K562 (cell line): ENCODE measurements around the gene TRAF1. TPM values are rescaled to one million over a fixed set of nuclear protein-coding genes. Genes with fewer than 3 reads are reported as not detected.

ENCODE experiments used
- CBX2 ChIP-seq: fragments of 200-600 bp; sonication (generic); IDR thresholded peaks from one replicate; pipeline ENCODE4 v1.6.1; 2012; ENCODE audit warnings: mild to moderate bottlenecking, low read length, inconsistent platforms; ENCODE audit not compliant: insufficient read depth, poor library complexity, severe bottlenecking
- CCAR2 ChIP-seq: fragments of 200-400 bp; formaldehyde crosslinking; IDR thresholded peaks from 2 replicates; pipeline ENCODE4 v1.6.1; 2017; ENCODE audit warnings: mild to moderate bottlenecking, low read depth, low read length
- ELF1 ChIP-seq: fragments of 200-800 bp; sonication (Bioruptor generic); IDR thresholded peaks from 2 replicates; pipeline ENCODE4 v1.6.1; 2016; ENCODE audit warnings: missing genetic modification characterization, missing compliant biosample characterization
- EP400 ChIP-seq: fragments of 450-650 bp; IDR thresholded peaks from 2 replicates; pipeline ENCODE4 v1.6.1; 2017; ENCODE audit warnings: antibody characterized with exemption, mild to moderate bottlenecking, moderate library complexity
- HNRNPL ChIP-seq: fragments of 200-400 bp; formaldehyde crosslinking; IDR thresholded peaks from 2 replicates; pipeline ENCODE4 v1.6.1; 2017; ENCODE audit warnings: low read depth, mild to moderate bottlenecking, low read length
- RBM14 ChIP-seq: fragments of 200-400 bp; formaldehyde crosslinking; IDR thresholded peaks from 2 replicates; pipeline ENCODE4 v1.6.1; 2018; ENCODE audit warnings: low read depth, mild to moderate bottlenecking, low read length, moderate library complexity, borderline replicate concordance; ENCODE audit not compliant: insufficient read depth
- SMARCE1 ChIP-seq: fragments of 450-650 bp; IDR thresholded peaks from 2 replicates; pipeline ENCODE4 v1.7.1; 2016; ENCODE audit warnings: mild to moderate bottlenecking
- ZNF239 ChIP-seq: fragments of 250-450 bp; sonication (Bioruptor Pico); IDR thresholded peaks from 2 replicates; pipeline ENCODE4 v1.4.0; 2020; ENCODE audit warnings: mild to moderate bottlenecking
- ZNF253 ChIP-seq: fragments of 250-450 bp; sonication (Bioruptor Pico); conservative IDR thresholded peaks from 2 replicates; pipeline ENCODE4 v1.6.1; 2021; ENCODE audit warnings: mild to moderate bottlenecking
- ZNF518B ChIP-seq: fragments of 250-450 bp; sonication (Bioruptor Pico); IDR thresholded peaks from 2 replicates; pipeline ENCODE4 v1.5.0; 2021; ENCODE audit warnings: mild to moderate bottlenecking, moderate library complexity
- ZNF707 ChIP-seq: fragments of 250-450 bp; sonication (Bioruptor Pico); conservative IDR thresholded peaks from 2 replicates; pipeline ENCODE4 v1.8.0; 2022; ENCODE audit warnings: inconsistent platforms, mild to moderate bottlenecking, moderate library complexity
- ZNF766 ChIP-seq: fragments of 200-800 bp; sonication (Bioruptor generic); conservative IDR thresholded peaks from 2 replicates; pipeline ENCODE4 v1.6.1; 2016; ENCODE audit warnings: missing genetic modification characterization, missing compliant biosample characterization
- polyA plus RNA-seq, 8 experiments: library from polyadenylated mRNA; depleted of rRNA in 4 of 8; stranded (reverse) in 5 of 8; unstranded in 3 of 8; fragments of >200 nt; fragmentation: Nextera tagmentation in 2 of 8; fragmentation: Illumina TruSeq in 1 of 8; extraction: Ambion mirVana in 2 of 8; extraction: Trizol in 1 of 8; gene quantifications; 2 replicates each; pipeline versions ENCODE4 v1.2.1 to v1.2.3, GENCODE V29; 2011 to 2014; ENCODE audit warnings: inconsistent platforms in 1 of 8, missing spikeins in 1 of 8
- total RNA-seq, 7 experiments: library from RNA; depleted of rRNA in 6 of 7; stranded (reverse); fragments of >200 nt in 6 of 7; fragmentation: Illumina TruSeq in 2 of 7; extraction: Trizol in 2 of 7; gene quantifications; 2 replicates each; pipeline versions ENCODE4 v1.2.1 to v1.2.3, GENCODE V29; 2011 to 2021; ENCODE audit warnings: low replicate concordance in 1 of 7
- TF ChIP-seq, protein P1 (sequence below), 2 experiments: IDR thresholded peaks; 2 replicates each; pipeline ENCODE4 v1.6.1; 2011; ENCODE audit warnings: borderline replicate concordance in 1 of 2, control low read depth in 1 of 2, low read depth in 1 of 2, low read length in 1 of 2, mild to moderate bottlenecking in 1 of 2, mixed read lengths in 1 of 2, moderate library complexity in 1 of 2; ENCODE audit not compliant: insufficient read depth in 1 of 2, insufficient read length in 1 of 2, poor library complexity in 1 of 2, severe bottlenecking in 1 of 2; ENCODE audit errors: extremely low read depth in 1 of 2
- TF ChIP-seq, protein P2 (sequence below): sonication (generic); formaldehyde crosslinking; IDR thresholded peaks from 2 replicates; pipeline ENCODE4 v1.9.0; 2022; ENCODE audit warnings: mild to moderate bottlenecking, missing genetic modification reagents

The TRAF1 gene
- total and polyA plus RNA-seq, 9 of the 15 experiments (the other 6 are each of a cell fraction or from before 2014, with no cell fraction given) = 0.01 to 1.1 (median 0.04) TPM; not detected in 2

GRCh38 chr9:120935383-120935857, 8.8 kb upstream of the TRAF1 start (continued):
- TF ChIP-seq, protein P1, sequence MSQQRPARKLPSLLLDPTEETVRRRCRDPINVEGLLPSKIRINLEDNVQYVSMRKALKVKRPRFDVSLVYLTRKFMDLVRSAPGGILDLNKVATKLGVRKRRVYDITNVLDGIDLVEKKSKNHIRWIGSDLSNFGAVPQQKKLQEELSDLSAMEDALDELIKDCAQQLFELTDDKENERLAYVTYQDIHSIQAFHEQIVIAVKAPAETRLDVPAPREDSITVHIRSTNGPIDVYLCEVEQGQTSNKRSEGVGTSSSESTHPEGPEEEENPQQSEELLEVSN (IDR thresholded peaks at IDR 0.05; ENCODE audit: borderline replicate concordance in 1 of 2, extremely low read depth in 1 of 2, insufficient read depth in 1 of 2, insufficient read length in 1 of 2, low read depth in 1 of 2, low read length in 1 of 2, poor library complexity in 1 of 2, severe bottlenecking in 1 of 2) = peak in 1 of 2 experiments; percentile 19
- TF ChIP-seq ZNF518B (CRISPR knock-in tag) = no peak
- TF ChIP-seq ZNF766 = 0 out of 2 replicates have a peak, but pooled peaks have one; percentile 32
- TF ChIP-seq HNRNPL = no peak
- no peak for TF ChIP-seq SMARCE1
- 0 out of 2 replicates have a peak, but pooled peaks have one; percentile 32 for TF ChIP-seq ELF1 (tag)
- TF ChIP-seq CCAR2 = no peak
- TF ChIP-seq EP400 = peak; percentile 29; the same call in 1 of the 2 replicates
- no peak for TF ChIP-seq ZNF239 (CRISPR knock-in tag)
- no peak for TF ChIP-seq ZNF707 (CRISPR knock-in tag)
- no peak for TF ChIP-seq CBX2
- TF ChIP-seq, protein P2, sequence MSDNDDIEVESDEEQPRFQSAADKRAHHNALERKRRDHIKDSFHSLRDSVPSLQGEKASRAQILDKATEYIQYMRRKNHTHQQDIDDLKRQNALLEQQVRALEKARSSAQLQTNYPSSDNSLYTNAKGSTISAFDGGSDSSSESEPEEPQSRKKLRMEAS (CRISPR knock-in tag) = 0 out of 2 replicates have a peak, but pooled peaks have one; percentile 32
- no peak for TF ChIP-seq RBM14
- no peak for TF ChIP-seq ZNF253 (CRISPR knock-in tag)
